ENCODE data around the gene CHRNB2. TPM values are rescaled to one million over a fixed set of nuclear protein-coding genes. Genes with fewer than 3 reads are reported as not detected.

Gene CHRNB2
- total RNA-seq, 1 donor from 2014 or later, result 2.5 TPM

- Histone ChIP-seq H3K36me3 (ENCODE audit: control insufficient read depth, insufficient read depth, low read length) (peaks cover 4% of the 10 kb centered on the region), H3K4me3 (ENCODE audit: low read depth, low read length) (no peak overlapping the region), H3K27me3 (ENCODE audit: control insufficient read depth, insufficient read depth, low read length) (no peaks in the 10 kb centered on the region)
- TF ChIP-seq, protein P1, sequence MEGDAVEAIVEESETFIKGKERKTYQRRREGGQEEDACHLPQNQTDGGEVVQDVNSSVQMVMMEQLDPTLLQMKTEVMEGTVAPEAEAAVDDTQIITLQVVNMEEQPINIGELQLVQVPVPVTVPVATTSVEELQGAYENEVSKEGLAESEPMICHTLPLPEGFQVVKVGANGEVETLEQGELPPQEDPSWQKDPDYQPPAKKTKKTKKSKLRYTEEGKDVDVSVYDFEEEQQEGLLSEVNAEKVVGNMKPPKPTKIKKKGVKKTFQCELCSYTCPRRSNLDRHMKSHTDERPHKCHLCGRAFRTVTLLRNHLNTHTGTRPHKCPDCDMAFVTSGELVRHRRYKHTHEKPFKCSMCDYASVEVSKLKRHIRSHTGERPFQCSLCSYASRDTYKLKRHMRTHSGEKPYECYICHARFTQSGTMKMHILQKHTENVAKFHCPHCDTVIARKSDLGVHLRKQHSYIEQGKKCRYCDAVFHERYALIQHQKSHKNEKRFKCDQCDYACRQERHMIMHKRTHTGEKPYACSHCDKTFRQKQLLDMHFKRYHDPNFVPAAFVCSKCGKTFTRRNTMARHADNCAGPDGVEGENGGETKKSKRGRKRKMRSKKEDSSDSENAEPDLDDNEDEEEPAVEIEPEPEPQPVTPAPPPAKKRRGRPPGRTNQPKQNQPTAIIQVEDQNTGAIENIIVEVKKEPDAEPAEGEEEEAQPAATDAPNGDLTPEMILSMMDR (IDR thresholded peaks at IDR 0.05; ENCODE audit: insufficient read depth, low read length, poor library complexity, severe bottlenecking), result no peak
- no peak for DNase-seq (ENCODE audit: low read depth)
Measured at GRCh38 chr1:154595621-154596020, 28.0 kb downstream of the CHRNB2 start.

DNA sequence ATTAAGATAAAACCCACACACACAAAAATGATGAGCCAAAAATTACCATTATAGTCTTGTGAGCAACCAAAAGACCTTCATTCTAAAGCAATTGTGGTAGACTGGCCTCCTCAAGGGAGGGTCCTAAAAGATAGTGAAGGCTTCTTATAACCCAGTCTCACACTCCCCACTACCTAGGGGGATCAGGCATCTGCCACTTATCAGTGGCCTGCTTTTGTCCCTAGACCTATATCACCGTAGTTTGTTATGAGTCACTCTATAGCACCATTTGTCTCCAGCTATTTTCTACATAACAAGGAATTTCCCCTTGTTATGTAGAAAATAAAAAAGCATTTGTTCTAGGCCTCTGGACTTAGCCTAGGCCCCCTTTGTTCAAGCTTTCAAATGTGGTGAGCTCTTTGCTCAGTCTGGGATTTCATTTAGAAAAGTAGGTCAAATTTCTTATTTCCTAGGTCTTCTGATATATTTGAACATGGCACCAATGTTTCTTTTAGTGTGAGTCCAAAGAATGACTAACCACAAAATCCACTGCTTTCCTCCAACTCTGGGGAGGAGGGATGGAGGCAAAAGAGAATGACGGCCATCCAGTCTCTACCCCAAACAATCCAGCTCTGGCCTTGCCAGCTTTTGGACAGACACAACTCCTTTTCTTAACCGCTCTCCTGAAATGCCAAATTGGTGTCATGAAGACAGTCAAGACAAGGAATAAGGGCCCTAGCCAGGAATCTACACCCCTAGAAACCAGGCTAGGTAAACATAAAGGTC is 31.5 kb downstream of the CHRNB2 start:
- TF ChIP-seq, protein P1 (IDR thresholded peaks at IDR 0.05; ENCODE audit: insufficient read depth, low read length, poor library complexity, severe bottlenecking), result no peak
- H3K27me3 ChIP-seq (ENCODE audit: control insufficient read depth, insufficient read depth, low read length), result no peaks in the 10 kb centered on the region
- no peak for DNase-seq (ENCODE audit: low read depth)
- H3K4me3 ChIP-seq (ENCODE audit: low read depth, low read length), result no peak overlapping the region
- H3K36me3 ChIP-seq (ENCODE audit: control insufficient read depth, insufficient read depth, low read length), result peaks cover 8% of the 10 kb centered on the region

DNA sequence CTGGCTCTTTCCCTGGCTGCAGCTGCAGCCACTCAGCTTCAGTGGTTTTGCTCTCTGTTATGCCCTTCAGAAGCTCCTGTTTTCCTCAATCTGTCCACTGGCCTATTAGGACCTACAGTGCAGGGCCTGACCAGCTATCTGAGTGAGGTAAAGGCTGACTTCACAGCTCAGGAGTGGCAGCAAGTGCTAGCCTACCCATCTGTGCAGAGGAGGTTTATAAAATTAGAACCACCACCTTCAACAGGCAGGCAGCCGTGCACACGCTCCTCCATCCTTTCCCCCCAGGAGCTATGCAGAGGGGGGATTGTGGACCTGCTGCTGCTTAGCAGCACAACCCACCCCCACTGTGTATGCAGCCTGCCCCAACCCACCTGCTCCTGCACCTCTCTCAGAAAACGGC is 32.1 kb downstream of the CHRNB2 start:
- Histone ChIP-seq H3K27me3 (ENCODE audit: control insufficient read depth, insufficient read depth, low read length) (no peaks in the 10 kb centered on the region), H3K36me3 (ENCODE audit: control insufficient read depth, insufficient read depth, low read length) (peaks cover 8% of the 10 kb centered on the region), H3K4me3 (ENCODE audit: low read depth, low read length) (no peak overlapping the region)
- DNase-seq (ENCODE audit: low read depth), result no peak
- TF ChIP-seq, protein P1 (IDR thresholded peaks at IDR 0.05; ENCODE audit: insufficient read depth, low read length, poor library complexity, severe bottlenecking), result no peak

DNA sequence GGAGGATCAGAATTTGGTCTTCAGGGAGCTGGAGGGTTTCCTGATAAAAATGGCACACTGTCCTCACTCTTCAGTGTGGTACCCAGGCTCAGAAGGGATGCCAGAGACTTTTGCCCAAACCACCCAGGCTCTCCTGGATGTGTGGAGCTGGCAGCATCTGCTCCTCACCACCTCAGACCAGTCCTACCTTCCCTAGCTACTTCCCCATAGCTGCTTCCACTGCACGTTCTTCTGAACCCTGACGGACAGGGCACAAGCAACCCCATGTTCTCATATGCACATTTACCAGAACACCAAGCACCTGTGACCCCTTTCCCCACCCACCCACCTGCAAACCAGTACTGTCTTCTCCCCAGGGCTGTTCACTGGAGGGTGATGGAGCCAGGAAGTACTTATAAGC is 35.7 kb downstream of the CHRNB2 start:
- TF ChIP-seq, protein P1 (IDR thresholded peaks at IDR 0.05; ENCODE audit: insufficient read depth, low read length, poor library complexity, severe bottlenecking), result no peak
- Histone ChIP-seq H3K4me3 (ENCODE audit: low read depth, low read length) (no peak overlapping the region), H3K36me3 (ENCODE audit: control insufficient read depth, insufficient read depth, low read length) (peaks cover 4% of the 10 kb centered on the region), H3K27me3 (ENCODE audit: control insufficient read depth, insufficient read depth, low read length) (no peaks in the 10 kb centered on the region)
- DNase-seq (ENCODE audit: low read depth), result no peak

DNA sequence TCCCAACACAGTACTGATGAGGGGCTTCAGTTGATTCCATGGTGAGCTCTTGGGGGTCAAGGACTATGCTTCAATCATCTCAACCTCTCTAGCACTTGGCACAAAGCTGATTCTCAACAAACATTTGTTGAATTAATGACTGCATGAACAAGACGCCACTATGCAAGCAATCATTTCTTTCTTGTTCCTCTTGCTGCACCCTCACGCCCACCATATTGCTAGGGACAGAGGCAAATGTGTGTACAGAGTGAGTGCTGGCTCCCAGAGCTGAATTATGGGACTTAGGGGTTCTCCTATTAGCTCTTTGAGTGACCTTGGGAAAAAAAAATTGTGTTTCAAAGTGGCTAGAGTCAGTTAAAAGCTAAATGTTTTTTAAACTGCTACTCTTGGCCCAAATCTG is 38.0 kb downstream of the CHRNB2 start:
- no peak overlapping the region for H3K4me3 ChIP-seq (ENCODE audit: low read depth, low read length)
- DNase-seq (ENCODE audit: low read depth), result no peak
- peaks cover 4% of the 10 kb centered on the region for H3K36me3 ChIP-seq (ENCODE audit: control insufficient read depth, insufficient read depth, low read length)
- TF ChIP-seq, protein P1 (IDR thresholded peaks at IDR 0.05; ENCODE audit: insufficient read depth, low read length, poor library complexity, severe bottlenecking), result no peak
- H3K27me3 ChIP-seq (ENCODE audit: control insufficient read depth, insufficient read depth, low read length), result no peaks in the 10 kb centered on the region

DNA sequence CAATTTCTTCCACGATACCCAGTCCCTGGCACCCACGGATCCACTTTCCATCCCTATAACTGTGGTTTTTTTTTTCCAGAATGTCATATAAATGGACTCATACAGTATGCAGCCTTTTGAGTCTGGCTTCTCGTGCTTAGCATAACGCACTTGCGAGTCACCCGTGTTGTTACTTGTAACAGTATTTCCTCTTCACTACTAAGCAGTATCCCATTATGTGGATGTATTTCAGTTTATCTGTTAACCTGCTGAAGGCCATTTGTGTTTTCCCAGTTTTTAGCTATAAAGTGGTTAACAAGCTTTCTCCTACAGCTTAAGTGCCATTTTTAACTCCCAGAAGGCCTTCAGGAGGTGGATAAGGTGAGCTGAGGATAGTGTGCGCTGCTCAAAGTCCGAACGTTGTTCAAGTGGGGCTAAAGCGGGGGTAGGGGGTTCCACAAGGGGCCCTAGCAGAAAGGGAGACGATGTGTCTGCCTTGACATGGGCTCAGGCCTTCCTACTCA is 39.6 kb downstream of the CHRNB2 start:
- TF ChIP-seq, protein P1 (IDR thresholded peaks at IDR 0.05; ENCODE audit: insufficient read depth, low read length, poor library complexity, severe bottlenecking), result no peak
- Histone ChIP-seq H3K36me3 (ENCODE audit: control insufficient read depth, insufficient read depth, low read length) (no peaks in the 10 kb centered on the region), H3K4me3 (ENCODE audit: low read depth, low read length) (peak overlapping the region; percentile 53), H3K27me3 (ENCODE audit: control insufficient read depth, insufficient read depth, low read length) (no peaks in the 10 kb centered on the region)
- no peak for DNase-seq (ENCODE audit: low read depth)

All from kidney epithelial cell (primary cell).